NCI-H187 (cell line): Measurements from ENCODE around the gene SEMA5B.
A peak's percentile ranks its signal among the peaks of the same experiment; 100 is the strongest.

Experiments used
- DNase-seq, 2 experiments: peaks; one replicate each; lab custom pipeline; 2025; lab: John Stamatoyannopoulos, UW

SEMA5B gene

DNA sequence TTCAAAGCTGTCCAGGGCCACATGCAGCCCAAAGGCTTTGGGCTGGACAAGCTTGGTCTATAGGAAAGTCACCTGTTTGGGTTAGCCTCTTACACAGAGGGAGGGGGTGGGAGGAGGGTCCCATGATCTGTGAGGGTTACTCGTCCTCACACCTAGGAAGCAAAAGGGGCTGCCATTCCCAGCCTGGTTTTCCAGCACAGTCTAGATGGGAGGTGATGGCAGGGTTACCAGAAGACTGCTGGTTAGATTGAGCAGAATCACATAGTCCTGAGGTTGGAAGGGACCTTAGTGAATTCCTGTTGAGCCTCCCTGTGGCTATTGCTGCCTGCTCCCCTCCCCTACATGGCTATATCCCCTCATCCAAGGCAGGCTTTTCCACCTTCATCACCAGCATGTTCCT, 101.8 kb downstream of the SEMA5B start:
- no peak for DNase-seq

DNA sequence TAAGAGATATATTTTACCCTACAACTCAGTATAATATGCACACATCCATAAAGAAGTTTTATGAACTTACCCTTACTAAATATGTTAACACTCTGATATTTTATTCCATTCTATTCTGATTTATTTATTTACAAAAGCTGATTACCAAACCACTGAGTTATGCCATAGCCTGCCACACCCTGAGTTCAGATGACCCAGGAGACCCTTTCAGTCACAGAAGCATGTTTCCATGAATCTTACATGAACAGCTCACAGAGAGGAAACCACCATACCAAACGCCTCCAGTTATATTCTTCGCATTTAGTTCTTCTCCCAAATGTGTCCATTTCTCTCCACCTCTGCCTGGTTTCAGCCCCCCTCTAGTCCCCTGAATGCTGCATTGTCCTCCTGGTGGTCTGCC, 103.5 kb downstream of the SEMA5B start:
- no peak for DNase-seq

DNA sequence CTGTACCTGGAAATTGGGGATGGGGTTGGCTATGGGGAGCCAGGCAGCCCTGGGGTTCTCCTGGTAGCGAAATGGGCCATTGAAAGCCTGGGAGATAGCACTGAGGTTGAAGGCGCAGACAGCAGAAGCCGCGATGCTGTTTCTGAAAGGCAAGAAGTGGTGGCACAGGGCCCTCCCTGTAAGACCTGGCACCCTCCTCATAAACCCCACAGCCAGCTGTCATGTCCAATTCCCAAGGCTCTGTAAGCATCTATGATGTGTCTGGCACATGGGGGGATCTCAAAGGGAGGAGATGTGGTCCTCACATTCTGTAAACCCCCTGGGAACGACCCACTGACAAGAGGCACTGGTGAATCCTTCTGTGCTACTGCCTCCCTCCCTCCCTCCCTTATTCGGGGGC, 104.0 kb downstream of the SEMA5B start:
- no peak for DNase-seq

DNA sequence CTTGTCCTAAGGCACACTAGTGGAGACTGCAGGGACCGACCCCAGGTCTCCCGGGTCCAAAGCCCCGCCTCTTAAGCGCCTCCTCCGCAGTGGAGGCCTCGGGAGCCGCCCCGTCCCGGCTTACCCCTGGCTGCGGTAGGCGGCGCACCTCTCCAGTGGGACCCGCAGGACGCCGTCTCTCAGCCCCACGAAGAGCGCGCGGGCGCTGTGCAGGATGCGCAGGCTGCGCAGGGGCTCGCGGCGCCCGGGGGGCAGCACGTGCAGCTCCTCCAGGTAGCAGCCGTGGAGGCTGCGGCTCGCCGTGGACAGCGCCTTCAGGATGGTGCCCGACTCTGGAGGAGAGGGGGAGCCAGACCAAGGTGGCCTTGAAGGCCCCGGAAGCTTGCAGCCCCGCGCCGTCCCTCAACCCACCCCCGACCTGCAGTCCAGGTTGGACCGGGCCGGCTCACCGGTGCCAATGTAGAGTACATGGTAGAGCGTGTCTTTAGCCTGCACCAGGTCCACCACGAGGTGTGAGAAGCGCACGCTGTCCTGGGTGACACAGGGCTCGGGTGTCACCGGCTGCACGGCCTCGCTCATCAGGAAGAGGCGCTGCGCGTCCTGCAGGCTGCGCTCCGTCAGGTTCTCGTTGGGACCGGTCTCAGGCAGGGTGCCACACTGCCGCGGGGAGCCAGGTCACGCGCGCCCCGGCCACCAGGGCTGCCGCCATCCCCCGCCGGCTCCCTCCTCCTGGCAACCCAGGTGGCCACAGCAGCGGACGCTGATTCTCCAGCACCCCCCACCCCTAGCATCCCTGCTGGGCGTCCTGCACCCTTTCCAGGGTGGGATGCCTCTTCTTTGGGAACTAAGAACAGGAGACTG, 105.5 kb downstream of the SEMA5B start:
- DNase-seq = no peak

DNA sequence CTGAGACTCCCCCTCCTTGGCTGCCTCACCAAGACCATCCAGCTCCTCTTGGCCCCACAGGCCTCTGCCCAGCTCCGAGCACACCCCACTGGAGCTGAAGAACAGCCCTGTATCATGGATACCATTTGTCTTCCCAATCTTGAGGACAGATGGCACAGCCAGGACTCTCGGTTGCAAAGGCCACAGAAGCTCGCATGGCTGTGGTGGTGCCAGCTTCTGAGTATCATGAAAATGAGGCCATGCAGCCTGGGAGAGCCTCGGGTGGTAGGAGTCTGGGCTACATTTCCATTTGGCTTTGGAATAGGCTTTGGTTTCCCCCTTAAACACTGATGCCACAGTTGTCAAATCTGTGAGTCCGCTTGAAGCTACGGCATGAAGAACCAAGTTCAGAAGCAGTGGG, 106.6 kb downstream of the SEMA5B start:
- DNase-seq = no peak

DNA sequence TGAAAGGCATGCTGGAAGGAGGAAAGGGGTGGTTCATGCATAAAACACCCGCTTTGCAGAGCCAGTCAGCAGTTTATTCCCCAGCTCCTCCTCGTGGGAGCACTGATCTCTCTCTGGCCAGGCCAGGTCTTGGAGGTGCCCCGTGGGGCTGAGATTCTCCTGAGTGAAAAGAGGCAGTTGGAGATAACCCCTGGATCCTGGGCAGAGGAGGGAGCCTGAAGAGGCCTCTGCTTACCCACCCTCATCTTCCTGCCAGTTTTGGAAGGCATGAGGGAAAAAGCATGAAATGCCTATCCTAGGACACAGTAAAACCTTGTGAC, 108.3 kb downstream of the SEMA5B start:
- DNase-seq = no peak

DNA sequence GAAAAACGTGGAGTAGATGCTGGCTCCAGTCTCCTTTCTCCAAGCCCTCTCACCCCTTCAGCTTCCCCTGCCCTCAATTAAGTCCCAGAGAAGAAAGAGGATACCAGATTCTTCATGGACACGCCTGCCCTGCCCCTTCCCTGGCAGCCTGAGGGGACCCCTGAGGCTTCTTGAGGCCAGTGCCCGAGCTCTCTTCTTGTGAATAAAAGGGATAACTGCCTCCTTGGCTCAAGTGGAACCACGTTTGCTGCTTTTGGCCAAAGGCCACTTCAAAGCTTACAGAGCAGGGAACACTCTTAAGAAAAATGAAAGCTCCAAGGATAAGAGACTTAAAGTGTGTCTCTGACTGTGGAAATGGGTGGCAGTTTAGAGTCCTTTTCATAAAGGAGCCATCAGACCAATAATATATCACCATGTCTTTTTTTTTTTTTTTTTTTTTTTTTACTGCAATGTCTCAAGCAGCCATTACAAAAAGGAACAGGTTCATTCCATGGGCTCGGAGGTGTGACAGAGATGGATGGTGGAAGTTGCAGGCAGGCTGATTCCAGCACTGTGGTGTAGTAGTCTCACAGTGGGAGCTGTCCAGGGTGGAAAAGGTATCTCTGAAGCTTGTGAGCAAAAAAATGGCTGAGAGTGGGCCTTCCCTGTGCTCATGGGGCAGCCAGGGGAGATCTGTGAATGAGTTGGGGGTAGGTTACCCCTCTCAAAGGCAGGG, 108.8 kb downstream of the SEMA5B start:
- DNase-seq = peak; percentile 30 to 36

DNA sequence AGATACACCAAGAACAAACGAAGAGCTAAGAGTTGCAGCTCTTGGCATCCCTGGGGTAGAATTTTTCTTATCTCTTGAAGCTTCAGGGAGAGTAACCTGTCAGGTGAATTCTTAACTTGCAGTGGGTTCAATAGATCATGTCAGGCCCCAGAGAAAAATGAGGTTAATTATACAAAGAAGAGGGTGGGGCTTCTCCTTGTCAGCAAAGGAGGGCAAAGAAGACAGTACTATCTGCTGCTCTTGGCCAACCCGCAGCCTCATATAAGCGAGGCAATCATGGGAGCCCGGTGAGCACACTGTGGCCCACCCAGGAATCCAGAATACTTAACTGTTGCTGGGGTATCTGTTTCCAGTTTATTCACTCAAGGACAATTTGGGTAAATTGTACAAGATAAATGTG, 110.2 kb downstream of the SEMA5B start:
- DNase-seq = no peak

DNA sequence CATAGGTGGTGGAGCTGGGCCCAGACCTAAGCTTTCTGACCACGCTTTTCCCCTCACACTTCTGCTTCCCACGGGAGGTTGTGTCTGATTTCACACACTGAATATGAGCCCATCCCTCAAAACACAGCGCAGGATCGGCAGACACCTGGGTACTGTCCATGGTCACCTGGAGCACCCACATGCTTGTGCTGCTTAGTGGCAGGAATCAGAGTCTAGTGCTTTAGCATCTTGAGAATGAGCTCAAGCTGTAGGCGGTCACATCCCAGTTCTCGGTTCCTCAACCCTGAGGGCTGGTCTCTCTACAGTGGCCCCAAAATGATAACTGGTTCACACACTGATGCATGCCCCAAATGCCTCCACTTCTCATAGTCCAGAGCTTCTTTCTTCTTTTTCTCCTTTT, 111.0 kb downstream of the SEMA5B start:
- no peak for DNase-seq

DNA sequence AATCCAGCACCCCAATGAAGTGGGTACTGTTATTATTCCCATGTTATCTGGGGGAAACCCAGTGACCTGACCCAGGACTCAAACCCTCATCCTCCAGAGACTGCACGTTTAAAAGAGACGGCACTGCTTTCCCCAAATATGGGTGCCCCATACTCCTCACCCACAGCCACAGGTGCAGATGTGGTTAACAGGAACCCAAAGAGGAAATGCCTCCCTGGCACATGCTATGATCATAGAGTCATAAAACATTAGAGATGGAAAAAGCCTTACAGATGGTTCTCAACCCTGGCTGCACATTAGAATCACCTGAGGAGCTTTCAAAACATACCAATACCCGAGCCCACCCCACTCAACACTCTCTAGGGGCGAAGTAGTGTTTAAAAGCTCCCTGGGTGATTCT, 111.5 kb downstream of the SEMA5B start:
- no peak for DNase-seq

DNA sequence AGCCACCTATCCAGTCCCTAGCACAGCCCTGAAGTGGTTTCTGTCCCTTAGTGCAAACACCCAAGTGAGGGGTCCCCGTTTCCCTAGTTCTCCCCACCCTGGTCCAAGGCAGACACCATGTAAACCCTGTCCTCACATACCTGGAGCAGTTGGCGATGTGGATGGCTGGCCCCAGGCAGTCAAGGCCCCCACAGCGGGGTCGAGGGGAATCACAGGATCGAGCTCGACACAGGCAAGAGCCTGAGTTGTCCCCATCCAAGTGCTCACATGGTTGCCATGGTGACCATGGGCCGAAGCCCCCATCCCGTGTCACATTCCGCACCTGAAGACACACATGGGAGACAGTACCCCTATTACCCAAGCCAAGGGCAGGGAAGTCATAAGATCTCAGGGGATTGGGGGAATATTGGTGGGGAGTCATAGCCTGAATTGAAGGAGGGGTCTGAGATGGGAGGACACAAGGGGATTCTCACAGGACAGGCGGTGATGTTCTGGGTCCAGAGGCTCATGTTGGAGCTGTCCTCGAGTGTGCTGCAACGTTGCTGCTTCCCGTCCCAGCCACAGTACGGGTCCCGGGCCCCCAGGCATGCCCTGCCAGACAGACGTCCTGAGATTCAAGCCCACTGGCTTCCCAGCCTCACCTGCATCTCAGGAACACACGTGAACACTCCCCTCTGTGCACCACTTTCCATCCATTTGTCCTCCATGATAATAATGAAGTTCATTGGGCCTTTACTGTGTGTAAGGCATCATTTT, 112.1 kb downstream of the SEMA5B start:
- DNase-seq = no peak

DNA sequence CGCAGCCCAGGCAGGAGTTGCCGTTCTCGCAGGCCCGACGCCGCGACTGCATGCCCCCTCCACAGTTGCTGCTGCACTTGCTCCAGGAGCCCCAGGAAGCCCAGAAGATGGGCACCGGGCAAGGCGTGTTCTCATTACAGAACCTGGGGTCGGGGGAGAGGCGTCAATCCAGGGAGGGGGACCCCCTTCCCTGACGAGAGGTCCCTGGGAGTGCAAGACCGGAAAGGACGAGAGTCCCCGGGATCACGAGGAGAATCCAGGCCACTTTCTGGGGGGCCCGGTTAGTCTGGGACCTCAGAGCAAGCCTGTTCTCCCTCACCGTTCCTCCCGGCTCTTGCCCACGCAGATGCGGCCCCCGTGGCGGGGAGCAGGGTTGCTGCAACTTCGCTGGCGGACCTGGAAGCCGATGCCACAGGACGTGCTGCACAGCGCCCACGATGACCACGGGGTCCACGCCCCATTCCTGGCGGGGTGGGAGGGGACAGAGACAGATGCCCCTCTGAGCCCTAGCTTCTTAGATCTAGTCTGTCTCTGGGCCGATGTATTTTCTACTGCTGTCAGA, 113.9 kb downstream of the SEMA5B start:
- no peak for DNase-seq

DNA sequence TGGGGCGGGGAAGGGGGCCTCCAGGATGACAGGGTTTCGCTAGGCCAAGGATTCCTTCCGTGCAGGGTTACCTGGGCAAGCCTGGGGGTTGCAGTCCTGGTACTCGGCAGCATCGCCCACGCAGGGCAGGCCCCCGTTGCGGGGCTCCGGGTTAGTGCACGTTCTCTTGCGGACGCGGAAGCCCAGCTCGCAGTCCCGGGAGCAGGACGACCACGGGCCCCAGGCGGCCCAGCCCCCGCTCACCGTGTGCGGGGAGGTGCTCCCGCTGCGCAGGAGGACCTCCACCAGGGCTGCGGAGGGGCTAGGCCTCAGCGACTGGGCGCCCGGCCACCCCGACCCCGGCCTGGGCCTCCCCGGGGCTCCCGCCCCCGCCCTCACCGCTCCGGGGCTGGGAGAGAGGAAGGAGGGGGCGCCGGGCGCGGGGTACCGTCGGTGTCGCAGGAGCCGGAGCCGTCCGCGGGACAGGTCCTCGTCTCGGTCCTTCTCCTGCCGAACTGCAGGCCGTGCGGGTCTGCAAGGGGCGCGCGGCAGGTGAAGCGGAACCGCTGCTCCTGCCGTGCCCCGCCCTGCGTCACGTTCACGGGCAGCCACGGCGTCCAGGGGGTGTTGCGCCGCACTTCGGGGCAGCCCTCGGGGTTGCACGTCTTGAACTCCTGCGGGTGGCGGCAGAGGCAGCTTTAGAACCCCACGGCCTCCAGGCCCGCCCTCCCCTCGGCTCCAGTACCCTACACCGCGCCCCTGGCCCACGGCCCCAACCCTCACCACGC, 114.6 kb downstream of the SEMA5B start:
- DNase-seq = no peak

DNA sequence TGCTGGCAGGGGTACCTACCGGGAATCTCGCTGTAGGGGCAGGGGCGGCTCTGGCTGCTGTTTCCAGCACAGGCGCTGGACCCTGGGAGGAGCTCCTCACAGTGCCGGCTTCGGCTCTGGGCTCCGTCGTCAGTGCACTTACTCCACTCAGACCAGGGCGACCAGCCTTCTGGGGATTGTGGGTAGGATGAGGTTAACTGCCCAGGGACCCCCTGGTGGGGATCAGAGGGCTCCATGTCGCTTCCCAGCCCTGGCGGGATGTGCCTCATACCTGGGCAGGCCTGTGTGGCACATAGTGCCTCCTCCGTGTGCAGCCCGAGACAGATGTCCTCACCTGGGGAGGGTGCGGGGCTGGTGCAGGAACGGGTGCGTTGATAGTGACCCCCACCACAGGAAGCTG, 115.7 kb downstream of the SEMA5B start:
- no peak for DNase-seq

DNA sequence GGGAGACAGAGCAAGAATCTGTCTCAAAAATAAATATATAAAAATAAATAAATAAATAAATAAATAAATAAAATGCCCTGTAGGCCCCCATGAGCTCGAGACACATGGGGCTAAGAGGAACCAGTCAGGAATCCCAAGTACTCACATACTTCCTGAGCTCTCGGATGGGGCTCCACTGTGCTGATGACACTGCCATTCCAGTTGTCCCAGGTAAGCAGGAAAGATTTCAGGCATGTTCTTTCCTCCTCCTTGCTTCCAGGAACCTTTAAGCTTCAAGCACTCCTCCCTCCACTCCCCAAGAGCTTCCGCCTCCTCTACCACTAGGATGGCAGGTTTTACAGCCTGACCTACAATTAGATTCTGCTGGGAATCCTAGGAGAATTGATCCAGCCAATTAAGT, 119.3 kb downstream of the SEMA5B start:
- no peak for DNase-seq

DNA sequence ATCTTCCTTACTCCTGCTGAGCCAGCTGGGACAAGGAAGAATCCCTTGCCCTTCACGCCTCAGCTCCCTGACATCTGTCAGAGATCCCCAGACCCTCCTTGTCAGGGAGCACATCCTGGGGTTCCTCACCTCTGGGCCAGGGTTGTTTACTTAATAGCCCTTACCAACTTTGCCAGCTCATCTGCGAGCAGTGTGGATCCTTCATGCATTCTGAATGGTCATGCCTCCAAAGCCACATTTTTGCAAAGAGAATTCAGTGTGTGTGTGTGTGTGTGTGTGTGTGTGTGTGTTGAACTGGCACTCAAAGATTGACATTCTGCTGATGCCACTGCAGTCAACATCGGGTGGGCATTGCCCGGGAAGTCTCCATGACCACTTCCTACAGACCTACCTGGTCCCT, 120.1 kb downstream of the SEMA5B start:
- DNase-seq = no peak

DNA sequence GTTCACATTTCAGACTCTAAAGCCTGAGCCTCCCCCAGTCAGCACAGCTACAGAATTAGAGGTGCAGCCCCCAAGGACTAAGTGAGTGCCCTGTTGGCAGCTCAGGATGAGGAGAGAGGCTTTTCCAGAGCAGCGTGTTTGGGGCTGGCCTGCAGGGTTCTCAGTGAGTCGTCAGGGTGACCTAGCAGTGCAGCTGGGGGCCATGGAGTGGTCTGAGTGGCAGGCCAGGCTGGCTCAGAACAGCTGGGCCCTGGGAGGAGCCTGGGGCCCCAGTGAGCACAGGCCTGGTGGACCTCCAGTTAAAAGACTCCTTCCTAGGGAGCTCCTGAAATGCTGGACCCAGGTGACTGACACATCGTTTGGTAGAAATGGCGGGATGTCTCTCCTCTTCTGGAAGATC, 124.4 kb downstream of the SEMA5B start:
- DNase-seq = no peak

DNA sequence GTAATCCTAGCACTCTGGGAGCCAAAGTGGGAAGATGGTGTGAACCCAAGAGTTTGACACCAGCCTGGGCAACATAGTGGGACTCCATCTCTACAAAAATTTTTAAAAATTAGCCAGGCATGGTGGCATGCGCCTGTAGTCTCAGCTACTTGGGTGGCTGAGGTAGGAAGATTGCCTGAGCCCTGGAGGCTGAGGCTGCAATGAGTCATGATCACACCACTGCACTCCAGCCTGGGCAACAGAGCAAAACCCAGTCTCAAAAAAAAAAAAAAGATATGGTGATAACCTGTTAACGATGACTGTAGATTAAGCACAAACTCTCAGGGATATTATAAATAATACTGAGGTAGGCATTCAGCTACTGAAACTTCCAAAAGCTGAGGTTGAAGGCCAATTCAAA, 125.2 kb downstream of the SEMA5B start:
- no peak for DNase-seq

DNA sequence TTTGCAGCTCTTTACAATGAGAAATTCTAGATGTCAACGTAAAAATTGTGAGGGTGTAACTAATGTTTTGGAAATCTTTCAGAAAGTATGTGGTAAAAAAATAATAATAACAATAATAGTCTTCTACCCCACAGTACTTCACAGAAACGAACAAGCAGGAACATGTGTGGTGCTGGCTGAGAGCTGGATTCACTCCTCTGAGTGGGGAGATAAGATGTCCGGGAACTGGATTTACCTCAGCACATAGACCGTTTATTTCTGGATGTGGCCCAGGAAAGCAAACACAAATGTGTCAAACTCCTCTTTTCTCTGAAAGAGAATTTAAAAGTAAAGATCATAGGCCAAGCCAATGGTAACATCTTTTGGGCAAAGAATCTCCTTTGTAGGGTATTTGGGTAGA, 129.3 kb downstream of the SEMA5B start:
- DNase-seq = no peak

DNA sequence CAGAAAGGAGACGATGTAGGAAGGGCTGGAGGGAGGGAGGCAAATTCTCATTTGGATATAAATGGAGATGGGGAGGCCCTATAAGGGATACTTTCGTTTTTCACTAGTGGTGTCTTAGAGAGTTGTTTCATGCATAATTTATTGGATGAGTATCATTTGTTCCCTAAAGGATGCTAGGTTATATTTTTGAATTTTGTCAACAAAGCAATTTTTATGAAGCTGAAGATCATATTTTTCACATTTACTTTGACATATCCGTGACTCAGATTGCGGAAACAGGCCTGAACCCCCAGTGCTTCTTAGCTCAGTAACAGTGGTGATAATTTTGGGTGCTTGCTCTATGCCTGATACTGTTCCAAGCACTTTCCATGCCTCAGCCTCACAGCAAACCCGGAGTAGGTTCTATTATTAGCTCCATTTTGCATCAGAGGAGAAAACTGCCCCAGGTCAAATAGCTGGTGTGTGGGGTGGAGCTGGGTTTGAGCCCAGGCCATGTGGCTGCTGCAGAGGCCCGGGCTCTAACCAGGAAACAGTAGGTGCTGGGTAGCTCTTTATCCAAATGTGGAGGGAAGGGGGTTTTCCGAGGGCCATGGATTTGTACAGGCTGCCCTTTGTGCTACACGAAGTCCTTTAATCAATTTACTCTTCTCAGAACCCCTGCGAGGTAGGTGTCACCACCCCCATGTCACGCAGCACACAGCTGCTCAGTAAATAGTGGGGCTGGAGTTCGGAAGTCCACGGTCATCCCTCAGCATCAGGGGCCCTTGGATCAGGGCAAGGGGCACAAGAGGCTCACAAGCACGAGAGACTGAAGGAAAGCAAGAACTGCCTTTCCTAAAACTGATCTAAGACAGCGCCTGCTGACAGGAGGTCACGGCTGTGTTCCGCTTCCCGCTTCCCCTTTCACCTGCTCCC, 133.6 kb downstream of the SEMA5B start:
- DNase-seq = no peak

DNA sequence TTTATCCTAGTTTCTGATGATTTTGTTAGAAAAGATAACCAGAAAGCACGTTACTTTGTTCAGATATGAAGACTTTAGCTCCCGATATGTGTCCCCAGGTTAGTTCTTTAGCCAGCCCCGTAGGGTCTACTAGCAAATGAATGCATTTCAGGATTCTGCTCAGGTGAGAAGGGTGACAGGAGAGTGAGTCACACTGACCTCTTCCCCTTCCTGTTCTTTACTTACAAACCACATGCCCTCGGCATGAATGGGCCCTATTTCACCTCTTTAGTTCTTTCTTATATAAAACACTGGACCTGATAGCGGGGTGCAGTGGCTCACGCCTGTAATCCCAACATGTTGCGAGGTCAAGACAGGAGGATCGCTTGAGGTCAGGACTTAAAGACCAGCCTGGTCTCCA, 134.3 kb downstream of the SEMA5B start:
- no peak for DNase-seq
